Measurements from ENCODE around the gene RNF138.

GRCh38 chr18:32086881-32087280 lies 4.8 kb upstream of the RNF138 start:
- TF ChIP-seq CTCF (IDR thresholded peaks at IDR 0.05; ENCODE audit: low read depth, low read length, missing input control) (no peak), SP1 (IDR thresholded peaks at IDR 0.05) (no peak), TAF1 (conservative IDR thresholded peaks at IDR 0.05) (no peak), GABPA (IDR thresholded peaks at IDR 0.05 in 1 of 2, conservative IDR thresholded peaks at IDR 0.05 in 1 of 2) (no peak), REST (IDR thresholded peaks at IDR 0.05) (no peak), ZBTB33 (IDR thresholded peaks at IDR 0.05) (no peak), MAX (IDR thresholded peaks at IDR 0.05) (no peak), FOXA2 (IDR thresholded peaks at IDR 0.05) (no peak), NR2F2 (IDR thresholded peaks at IDR 0.05) (no peak), RAD21 (IDR thresholded peaks at IDR 0.05) (no peak)
